HG03066 (cell line): ENCODE measurements around the gene TMEM176A.
"Not testable (repeated sequence)": the region's sequence is repeated elsewhere in the genome, so short reads cannot be mapped to it uniquely, and the experiment has no call there.

Source experiments
- ATAC-seq: cut with Tn5 transposase; IDR thresholded peaks from one replicate; pipeline ENCODE4 v1.9.1; 2021; ENCODE audit warnings: low read depth; ENCODE audit not compliant: unreplicated experiment

TMEM176A gene

GRCh38 chr7:150800581-150801241, at the start of gene TMEM176A:
Gene TMEM176A, plus strand, starts transcription at chr7:150800769. Its CDS starts 782 bp downstream, at chr7:150801551.
- no peak for ATAC-seq

DNA sequence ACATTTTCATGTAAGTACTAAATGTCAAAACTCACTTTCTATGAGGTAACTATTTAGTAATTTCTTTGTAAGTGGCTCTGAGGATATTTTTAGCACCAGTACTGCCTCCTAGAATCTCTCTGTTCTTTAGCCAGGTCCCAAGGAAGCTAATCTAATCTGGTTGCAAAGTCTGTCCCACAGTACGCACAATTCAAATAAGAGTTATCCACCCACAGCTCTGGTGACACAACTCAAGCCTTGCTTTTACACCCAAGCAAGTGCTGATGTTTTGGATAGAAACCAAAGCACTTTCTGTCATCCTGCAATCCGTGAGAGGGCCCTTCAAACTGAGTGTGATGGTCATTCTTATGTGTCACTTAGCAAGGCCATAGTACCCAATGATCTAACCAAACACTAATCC, 48.9 kb upstream of the TMEM176A start:
- ATAC-seq = no peak

DNA sequence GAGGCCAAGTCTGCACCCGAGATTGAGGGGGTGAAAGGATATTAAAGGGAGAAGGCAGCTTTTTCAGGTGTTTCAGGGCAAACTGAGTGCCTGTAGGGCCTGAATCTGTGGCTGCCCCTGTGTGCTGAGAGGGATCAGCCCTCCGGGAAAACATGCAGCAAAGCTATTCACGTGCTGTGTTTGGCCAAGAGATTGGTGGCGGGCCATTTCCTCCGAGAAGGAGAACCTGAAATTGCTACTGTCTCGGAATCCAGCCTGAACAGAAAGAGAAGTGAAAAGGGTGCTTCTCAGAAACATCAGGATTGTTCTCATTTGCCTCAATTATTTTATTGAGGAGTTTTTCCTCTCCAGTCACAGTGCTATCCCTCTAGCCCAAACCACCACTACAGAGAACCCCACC, 47.3 kb upstream of the TMEM176A start:
- no peak for ATAC-seq

DNA sequence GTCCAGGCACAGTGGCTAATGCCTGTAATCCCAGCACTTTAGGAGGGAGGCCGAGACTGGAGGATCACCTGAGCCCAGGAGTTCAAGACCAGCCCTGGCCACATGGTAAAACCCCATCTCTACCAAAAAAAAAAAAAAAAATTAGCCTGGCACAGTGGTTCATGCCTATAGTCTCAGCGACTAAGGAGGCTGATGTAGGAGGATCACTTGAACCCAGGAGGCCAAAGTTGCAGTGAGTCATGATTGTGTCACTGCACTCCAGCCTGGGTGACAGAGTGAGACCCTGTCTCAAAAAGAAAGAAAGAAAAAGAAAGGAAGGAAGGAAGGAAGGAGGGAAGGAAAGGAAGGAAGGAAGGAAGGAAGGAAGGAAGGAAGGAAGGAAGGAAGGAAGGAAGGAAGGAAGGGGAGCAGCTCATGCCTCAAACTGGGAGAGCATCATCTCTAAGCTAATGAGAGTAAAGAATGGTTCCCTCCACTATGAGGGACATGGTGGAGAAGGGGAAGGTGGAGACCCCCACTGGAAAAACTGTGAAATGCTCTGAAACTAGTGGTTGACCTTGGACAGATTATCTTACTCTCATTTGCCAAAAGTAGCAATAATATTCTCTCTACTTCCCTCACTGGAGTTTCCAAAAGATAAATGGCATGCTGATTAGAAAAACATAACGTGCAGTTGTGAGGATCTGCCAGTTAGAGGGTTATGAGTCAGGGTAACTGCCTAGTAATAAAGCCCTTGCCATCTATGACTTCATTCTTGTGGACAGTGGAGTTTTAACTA, 46.6 kb upstream of the TMEM176A start:
- no peak for ATAC-seq

- no peak for ATAC-seq
These were observed 45.6 kb upstream of the TMEM176A start for GRCh38 chr7:150754951-150755350.

GRCh38 chr7:150755473-150756099, 45.0 kb upstream of the TMEM176A start:
- peak; percentile 59 for ATAC-seq

DNA sequence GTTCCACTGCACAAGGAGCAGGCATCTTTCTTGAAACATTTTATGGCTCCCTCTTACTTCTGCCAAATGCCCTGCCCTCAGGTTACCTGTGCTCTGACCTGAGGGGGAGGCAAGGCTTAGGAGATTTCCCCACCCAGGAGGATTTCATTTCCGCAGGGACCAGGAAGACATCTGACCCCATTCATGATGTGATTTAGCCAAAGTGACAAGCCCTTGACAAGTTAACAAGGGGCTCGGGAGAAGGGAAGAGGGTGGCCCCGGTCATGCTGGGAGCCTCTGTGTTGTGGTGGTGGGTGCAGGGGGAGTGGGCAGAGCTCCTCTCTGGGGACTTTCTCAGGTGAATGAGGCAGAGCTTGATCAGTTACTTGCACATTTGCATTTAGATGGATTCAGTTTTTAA, 44.4 kb upstream of the TMEM176A start:
- no peak for ATAC-seq

DNA sequence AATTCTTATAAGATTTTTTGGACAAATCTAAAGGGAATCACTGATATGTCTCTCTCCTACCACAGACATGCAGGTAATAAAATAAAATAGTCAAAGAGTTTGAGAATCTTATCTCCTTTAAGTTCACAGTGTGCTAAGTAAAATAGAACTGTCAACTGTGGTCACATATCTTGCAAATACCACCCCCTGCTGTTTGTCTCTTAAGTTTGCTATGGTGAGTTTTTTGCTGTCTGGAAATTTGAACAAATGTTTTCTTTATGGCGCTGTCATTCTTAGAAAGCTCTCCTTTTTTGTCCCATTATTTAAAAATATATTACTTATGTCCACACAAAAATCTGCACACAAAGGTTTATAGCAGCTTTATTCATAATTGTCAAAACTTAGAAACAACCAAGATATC, 43.7 kb upstream of the TMEM176A start:
- no peak for ATAC-seq

DNA sequence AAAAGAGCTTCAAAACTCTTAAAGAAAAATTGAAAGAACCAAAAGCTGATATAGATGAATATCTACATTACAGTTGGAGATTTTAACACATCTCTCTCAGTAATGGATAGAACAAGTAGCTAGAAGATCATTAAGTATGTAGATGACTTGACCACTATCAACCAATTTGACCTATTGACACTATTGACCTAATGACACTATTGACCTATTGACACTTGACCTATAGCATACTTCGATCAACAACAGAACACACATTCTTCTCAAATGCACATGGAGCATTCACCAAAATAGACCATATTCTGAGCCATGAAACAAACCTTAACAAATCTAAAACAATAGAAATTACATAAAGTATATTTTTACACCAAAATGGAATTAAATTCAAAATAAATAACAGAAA, 41.1 kb upstream of the TMEM176A start:
- no peak for ATAC-seq

GRCh38 chr7:150766334-150766709, 34.2 kb upstream of the TMEM176A start:
- no peak for ATAC-seq

DNA sequence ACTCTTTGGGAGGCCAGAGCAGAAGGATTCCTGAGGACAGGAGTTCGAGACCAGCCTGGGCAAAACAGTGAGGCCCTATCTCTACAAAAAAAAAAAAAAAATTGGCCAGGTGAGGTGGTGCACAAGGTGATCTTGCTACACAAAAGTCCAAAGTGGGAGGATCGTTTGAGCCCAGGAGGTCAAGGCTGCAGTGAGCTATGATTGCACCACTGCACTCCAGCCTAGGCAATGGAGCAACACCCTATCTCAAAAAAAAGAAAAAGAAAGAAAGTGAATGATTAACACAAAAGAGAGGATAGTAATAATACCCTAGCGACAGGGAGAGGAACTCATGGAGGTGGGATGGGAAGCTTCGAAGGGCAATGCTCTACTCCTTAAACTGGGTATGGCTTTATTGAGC, 30.8 kb upstream of the TMEM176A start:
- no peak for ATAC-seq

DNA sequence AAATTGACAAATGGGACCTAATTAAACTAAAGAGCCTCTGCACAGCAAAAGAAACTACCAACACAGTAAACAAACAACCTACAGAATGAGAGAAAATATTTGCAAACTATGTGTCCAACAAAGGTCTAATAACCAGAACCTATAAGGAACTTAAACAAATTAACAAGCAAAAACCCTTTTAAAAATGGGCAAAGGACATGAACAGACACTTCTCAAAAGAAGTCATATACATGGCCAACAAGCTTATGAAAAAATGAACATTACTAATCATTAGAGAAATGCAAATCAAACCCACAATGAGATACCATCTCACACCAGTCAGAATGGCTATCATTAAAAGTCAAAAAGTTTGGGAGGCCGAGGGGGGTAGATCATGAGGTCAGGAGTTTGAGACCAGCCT, 26.4 kb upstream of the TMEM176A start:
- ATAC-seq = not testable (repeated sequence)

- ATAC-seq = no peak
These were observed 22.4 kb upstream of the TMEM176A start for GRCh38 chr7:150778014-150778737.

DNA sequence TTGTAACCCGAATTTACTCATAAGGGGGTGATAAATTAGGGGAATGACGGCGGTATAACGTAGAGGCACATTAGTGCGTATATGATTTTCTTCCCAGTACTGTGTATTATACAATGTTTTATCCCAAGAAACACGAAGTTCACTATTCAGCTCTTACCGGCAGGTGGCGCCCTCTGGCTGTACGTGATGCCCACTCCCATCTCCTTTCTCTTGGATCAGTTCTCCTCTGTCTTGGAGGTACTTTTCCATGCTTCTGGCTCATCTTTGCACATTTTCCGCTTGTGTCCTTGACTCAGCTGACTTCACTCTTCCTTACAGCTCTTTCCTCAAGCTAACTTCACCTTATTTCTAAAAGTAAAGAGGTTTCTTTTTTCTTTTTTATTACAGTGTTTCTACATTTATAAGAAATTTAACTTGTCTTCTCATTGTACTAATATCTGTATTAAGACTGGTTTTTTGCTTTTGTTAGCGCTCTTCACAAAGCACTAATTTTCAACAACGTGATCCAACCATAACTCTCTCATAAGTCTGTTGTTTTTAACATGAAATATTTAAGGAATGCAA, 21.7 kb upstream of the TMEM176A start:
- no peak for ATAC-seq

DNA sequence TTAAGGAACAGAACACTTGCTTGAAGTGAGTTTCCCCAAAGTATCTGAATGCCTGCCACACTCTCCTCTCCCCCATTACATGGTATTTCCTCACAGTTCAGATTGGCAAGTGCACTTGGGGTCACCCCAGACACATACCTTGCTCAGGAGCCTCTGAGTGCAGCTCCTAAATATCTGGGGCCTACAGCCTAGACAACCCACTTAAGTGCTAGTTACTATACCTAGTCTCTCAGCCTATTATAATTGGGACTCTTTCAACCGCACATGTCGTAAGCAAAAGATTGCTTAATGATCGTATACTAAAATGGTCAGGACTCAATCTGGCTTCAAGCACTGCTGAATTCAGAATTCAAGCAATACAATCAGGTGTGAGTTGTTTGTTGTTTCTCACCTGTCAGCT, 20.3 kb upstream of the TMEM176A start:
- ATAC-seq = no peak

- no peak for ATAC-seq
These were observed 19.5 kb upstream of the TMEM176A start for GRCh38 chr7:150781103-150781502.

DNA sequence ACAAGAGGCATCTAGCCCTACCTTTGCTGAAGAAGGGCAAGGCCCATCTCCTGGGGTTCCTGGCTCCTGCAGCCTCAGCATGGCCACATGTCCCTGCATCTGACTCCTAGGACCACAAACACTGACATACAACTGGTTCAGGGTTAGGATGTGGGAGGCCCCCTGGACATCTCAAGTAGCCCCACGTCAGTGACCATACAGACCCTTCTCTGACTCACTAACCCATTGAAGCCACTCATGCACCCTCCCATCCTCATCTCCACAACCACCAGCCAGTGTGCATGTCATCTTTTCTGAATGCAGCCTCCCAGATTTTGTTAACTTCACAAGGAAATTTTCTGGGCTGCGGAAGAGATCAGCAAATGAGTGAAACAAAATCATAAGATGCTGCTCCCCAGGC, 18.6 kb upstream of the TMEM176A start:
- ATAC-seq = no peak

- ATAC-seq = no peak
These were observed 16.3 kb upstream of the TMEM176A start for GRCh38 chr7:150784120-150784736.

DNA sequence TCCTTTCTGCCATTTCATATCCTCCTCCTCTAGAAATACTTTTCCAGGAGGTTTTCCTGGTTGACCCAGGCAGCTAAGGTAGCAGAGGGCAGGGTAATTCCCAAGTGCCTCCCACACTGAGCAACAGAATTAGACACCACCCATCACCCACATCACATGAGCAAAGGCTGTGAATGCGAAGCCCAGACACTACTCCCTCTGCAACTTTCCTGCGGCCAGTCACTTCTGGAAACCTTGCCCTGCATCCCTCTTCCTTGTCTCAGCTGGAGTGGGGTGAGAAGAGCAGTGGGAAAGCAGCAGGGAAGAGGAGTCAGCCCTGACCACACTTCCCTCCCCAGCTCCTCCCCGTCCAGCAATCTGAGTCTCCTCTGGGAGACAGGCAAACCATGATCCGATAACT, 15.6 kb upstream of the TMEM176A start:
- no peak for ATAC-seq
